ENCODE measurements around the gene SPAG16.

GRCh38 chr2:213733893-213734292 lies 449.6 kb downstream of the SPAG16 start:
- no peak for TF ChIP-seq POLR2A (IDR thresholded peaks at IDR 0.05; ENCODE audit: extremely low read depth, insufficient read length)
- TF ChIP-seq CTCF (IDR thresholded peaks at IDR 0.05; ENCODE audit: low read depth, low read length) = no peak

All from NB4 (cell line).